HepG2 (cell line): Measurements from ENCODE around the gene KATNBL1. TPM values are rescaled to one million over a fixed set of nuclear protein-coding genes. Genes with fewer than 3 reads are reported as not detected.

Experiments
- ATAC-seq: fragments of 200-7000 bp; cut with Tn5 transposase; 3 replicates; pipeline ENCODE4 v1.9.1; 2020; ENCODE audit warnings: mild to moderate bottlenecking, moderate library complexity
- BruUV-seq: library from RNA; stranded (reverse); fragments of 400-500 nt; replicated peaks from 2 replicates; lab custom pipeline; 2021; lab: Mats Ljungman, UMichigan
- CTCF ChIA-PET: fragments of 300-600 bp; formaldehyde crosslinking; extraction: SDS; loops from one replicate; lab custom pipeline; 2021; ENCODE audit warnings: low total read pairs, inconsistent platforms, low intra/inter-chr PET ratio; lab: Yijun Ruan, JAX
- POLR2A ChIA-PET: fragments of 350-600 bp; sonication (Branson Sonifier 250); formaldehyde crosslinking; loops from one replicate; lab custom pipeline; 2020; ENCODE audit warnings: antibody characterized with exemption, inconsistent platforms; lab: Yijun Ruan, JAX
- DNase-seq: peaks from one replicate; pipeline ENCODE4 v3.0.0-alpha.2; 2015; ENCODE audit warnings: low spot score
- FAIRE-seq: peaks from 3 replicates; lab custom pipeline; 2011; peaks lifted over from hg19 to GRCh38; lab: Jason Lieb, UNC
- H2AFZ ChIP-seq: one replicate; pipeline ENCODE4 v1.6.1; 2011; ENCODE audit warnings: low read length, inconsistent platforms
- H3K27ac ChIP-seq: fragments of 300-600 bp; 3 replicates; pipeline ENCODE4 v1.8.0; 2011; ENCODE audit warnings: mixed run types, mild to moderate bottlenecking, mixed read lengths, low read length, inconsistent platforms; ENCODE audit not compliant: insufficient read depth; ENCODE audit errors: extremely low read length
- H3K27me3 ChIP-seq, 2 experiments: fragments of 200-600 bp in 1 of 2; 2 replicates in 1 of 2; 3 replicates in 1 of 2; pipeline versions ENCODE4 v1.6.0 to v1.8.0; 2011; ENCODE audit warnings: low read length in 2 of 2, mild to moderate bottlenecking in 2 of 2, moderate library complexity in 2 of 2, inconsistent platforms in 1 of 2; ENCODE audit not compliant: insufficient read depth in 2 of 2, control insufficient read depth in 1 of 2
- H3K36me3 ChIP-seq, 2 experiments: fragments of 200-600 bp in 1 of 2; replicated peaks in 1 of 2; 2 replicates in 1 of 2; 3 replicates in 1 of 2; pipeline versions ENCODE4 v1.5.1 to v1.8.0; 2011; ENCODE audit warnings: low read length in 2 of 2, inconsistent platforms in 1 of 2; ENCODE audit not compliant: insufficient read depth in 2 of 2, control insufficient read depth in 1 of 2
- H3K4me1 ChIP-seq: 2 replicates; pipeline ENCODE4 v1.5.1; 2012; ENCODE audit warnings: low read length, inconsistent platforms; ENCODE audit not compliant: insufficient read depth
- H3K4me2 ChIP-seq: 2 replicates; pipeline ENCODE4 v1.6.0; 2011; ENCODE audit warnings: low read depth, low read length, inconsistent platforms
- H3K4me3 ChIP-seq, 3 experiments: fragments of 200-600 bp in 1 of 3; sonication (generic), shearing (Covaris generic) in 1 of 3; replicated peaks in 1 of 3; 2 replicates each; pipeline ENCODE4 v1.5.1; 2011 to 2016; ENCODE audit warnings: low read length in 3 of 3, inconsistent platforms in 2 of 3, low read depth in 2 of 3, mild to moderate bottlenecking in 2 of 3, control low read depth in 1 of 3, mixed read lengths in 1 of 3; ENCODE audit not compliant: insufficient read depth in 1 of 3
- H3K79me2 ChIP-seq: one replicate; pipeline ENCODE4 v1.6.1; 2011; ENCODE audit warnings: low read length, inconsistent platforms; ENCODE audit not compliant: insufficient read depth
- H3K9ac ChIP-seq: 2 replicates; pipeline ENCODE4 v1.6.0; 2011; ENCODE audit warnings: mild to moderate bottlenecking, low read depth, low read length, inconsistent platforms; ENCODE audit not compliant: insufficient read depth
- H3K9me3 ChIP-seq: 2 replicates; pipeline ENCODE4 v1.5.1; 2012; ENCODE audit warnings: mild to moderate bottlenecking, low read length
- H4K20me1 ChIP-seq: 2 replicates; pipeline ENCODE4 v1.6.0; 2011; ENCODE audit warnings: inconsistent platforms, mild to moderate bottlenecking, low read length, moderate library complexity; ENCODE audit not compliant: insufficient read depth
- BRD4 ChIP-seq: sonication (generic); formaldehyde crosslinking; IDR thresholded peaks from 2 replicates; pipeline ENCODE4 v1.4.0; 2020; ENCODE audit warnings: missing genetic modification reagents
- CTCF ChIP-seq: sonication (generic); formaldehyde crosslinking; IDR thresholded peaks from 2 replicates; pipeline ENCODE4 v1.5.0; 2020; ENCODE audit warnings: mild to moderate bottlenecking, missing genetic modification reagents, moderate library complexity
- ESRRA ChIP-seq: sonication (generic); formaldehyde crosslinking; IDR thresholded peaks from 2 replicates; pipeline ENCODE4 v1.5.1; 2020; ENCODE audit warnings: mild to moderate bottlenecking, low read depth, missing genetic modification reagents
- JDP2 ChIP-seq: sonication (generic); formaldehyde crosslinking; IDR thresholded peaks from 2 replicates; pipeline ENCODE4 v1.8.1; 2022; ENCODE audit warnings: missing genetic modification reagents, borderline replicate concordance
- KDM6A ChIP-seq: IDR thresholded peaks from 2 replicates; pipeline ENCODE4 v1.6.1; 2016; ENCODE audit warnings: low read depth
- MXD3 ChIP-seq: IDR thresholded peaks from 2 replicates; pipeline ENCODE4 v1.6.1; 2016; ENCODE audit warnings: mild to moderate bottlenecking, missing biosample characterization, missing genetic modification reagents
- MYC ChIP-seq: sonication (generic); formaldehyde crosslinking; IDR thresholded peaks from 2 replicates; pipeline ENCODE4 v1.9.0; 2021; ENCODE audit warnings: missing genetic modification reagents, borderline replicate concordance
- PAWR ChIP-seq: sonication (generic); formaldehyde crosslinking; IDR thresholded peaks from 2 replicates; pipeline ENCODE4 v1.4.0; 2020; ENCODE audit warnings: missing genetic modification reagents, mild to moderate bottlenecking, borderline replicate concordance
- PLSCR1 ChIP-seq: sonication (generic); formaldehyde crosslinking; IDR thresholded peaks from 2 replicates; pipeline ENCODE4 v1.5.0; 2020; ENCODE audit warnings: missing genetic modification reagents, mild to moderate bottlenecking, borderline replicate concordance
- ZC3H4 ChIP-seq: sonication (generic); formaldehyde crosslinking; IDR thresholded peaks from 2 replicates; pipeline ENCODE4 v1.4.0; 2020; ENCODE audit warnings: missing genetic modification reagents, borderline replicate concordance
- ZNF232 ChIP-seq: sonication (generic); formaldehyde crosslinking; IDR thresholded peaks from 2 replicates; pipeline ENCODE4 v1.4.0; 2020; ENCODE audit warnings: missing genetic modification reagents, borderline replicate concordance
- ZNF564 ChIP-seq: sonication (generic); formaldehyde crosslinking; IDR thresholded peaks from 2 replicates; pipeline ENCODE4 v1.8.1; 2023; ENCODE audit warnings: mild to moderate bottlenecking, missing genetic modification reagents
- ZNF724P ChIP-seq: sonication (generic); formaldehyde crosslinking; IDR thresholded peaks from 2 replicates; pipeline ENCODE4 v1.8.0; 2022; ENCODE audit warnings: missing genetic modification reagents, borderline replicate concordance
- ZNF83 ChIP-seq: sonication (generic); formaldehyde crosslinking; IDR thresholded peaks from 2 replicates; pipeline ENCODE4 v1.4.0; 2020; ENCODE audit warnings: missing genetic modification reagents, mild to moderate bottlenecking, borderline replicate concordance
- ZSCAN21 ChIP-seq: sonication (generic); formaldehyde crosslinking; IDR thresholded peaks from 2 replicates; pipeline ENCODE4 v1.8.0; 2022; ENCODE audit warnings: mild to moderate bottlenecking, missing genetic modification reagents, moderate library complexity, borderline replicate concordance
- in situ Hi-C: cut with HindIII; loops from 2 replicates; pipeline ENCODE4 v1.10.0; 2017; ENCODE audit warnings: low pct_unique_long_range_greater_than_20kb; ENCODE audit not compliant: extremely low pct_ligation_motif_present
- intact Hi-C: fragments of 100-400 bp; cut with micrococcal nuclease; formaldehyde crosslinking; loops from one replicate; pipeline ENCODE4 v1.10.0; 2022; ENCODE audit not compliant: unreplicated experiment
- polyA plus RNA-seq, 8 experiments: library from polyadenylated mRNA; depleted of rRNA in 3 of 8; stranded (reverse) in 7 of 8; unstranded in 1 of 8; fragments of >200 nt; fragmentation: Illumina TruSeq in 4 of 8; extraction: Trizol in 4 of 8; gene quantifications; 2 replicates each; pipeline versions ENCODE4 v1.2.1 to v1.2.3, GENCODE V29; 2011 to 2016; ENCODE audit warnings: low read depth in 4 of 8, missing spikeins in 1 of 8, mixed read lengths in 1 of 8; ENCODE audit not compliant: insufficient read depth in 1 of 8
- total RNA-seq, 5 experiments: library from RNA; depleted of rRNA; stranded (reverse); fragments of >200 nt; fragmentation: Illumina TruSeq; extraction: Trizol; gene quantifications; 2 replicates each; pipeline ENCODE4 v1.2.3, GENCODE V29; 2016; ENCODE audit warnings: low read depth in 1 of 5
- TF ChIP-seq, protein P1 (sequence below): IDR thresholded peaks from 2 replicates; pipeline ENCODE4 v1.6.1; 2016
- TF ChIP-seq, protein P2 (sequence below): sonication (generic); formaldehyde crosslinking; IDR thresholded peaks from 2 replicates; pipeline ENCODE4 v1.5.0; 2020; ENCODE audit warnings: missing genetic modification reagents, mild to moderate bottlenecking, borderline replicate concordance

The KATNBL1 gene
- total and polyA plus RNA-seq, 2 of the 13 experiments (the other 11 are each of a cell fraction or from before 2014, with no cell fraction given), result 23.4 to 42.8 TPM

- Histone ChIP-seq H2AFZ (no peak overlapping the region), H3K27ac (no peak overlapping the region), H4K20me1 (no peaks in the 10 kb centered on the region), H3K9me3 (no peaks in the 10 kb centered on the region), H3K4me1 (peaks cover 11% of the 10 kb centered on the region; the same call in 1 of the 2 replicates), H3K4me2 (no peak overlapping the region), H3K4me3 (no peak overlapping the region), H3K36me3 (no peaks in the 10 kb centered on the region), H3K9ac (no peak overlapping the region), H3K27me3 (no peaks in the 10 kb centered on the region), H3K79me2 (no peaks in the 10 kb centered on the region)
- no peak for TF ChIP-seq ZNF83 (CRISPR knock-in tag)
- TF ChIP-seq, protein P1, sequence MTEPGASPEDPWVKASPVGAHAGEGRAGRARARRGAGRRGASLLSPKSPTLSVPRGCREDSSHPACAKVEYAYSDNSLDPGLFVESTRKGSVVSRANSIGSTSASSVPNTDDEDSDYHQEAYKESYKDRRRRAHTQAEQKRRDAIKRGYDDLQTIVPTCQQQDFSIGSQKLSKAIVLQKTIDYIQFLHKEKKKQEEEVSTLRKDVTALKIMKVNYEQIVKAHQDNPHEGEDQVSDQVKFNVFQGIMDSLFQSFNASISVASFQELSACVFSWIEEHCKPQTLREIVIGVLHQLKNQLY, result no peak
- TF ChIP-seq KDM6A (CRISPR knock-in tag), result no peak
- TF ChIP-seq BRD4 (CRISPR knock-in tag), result no peak
- no peak for TF ChIP-seq ZC3H4 (CRISPR knock-in tag)
- TF ChIP-seq, protein P2, sequence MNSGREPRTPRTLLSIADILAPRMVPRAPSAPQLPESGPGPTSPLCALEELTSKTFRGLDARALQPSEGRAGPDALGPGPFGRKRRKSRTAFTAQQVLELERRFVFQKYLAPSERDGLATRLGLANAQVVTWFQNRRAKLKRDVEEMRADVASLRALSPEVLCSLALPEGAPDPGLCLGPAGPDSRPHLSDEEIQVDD, result no peak
- TF ChIP-seq MXD3, result no peak
- no peak for TF ChIP-seq PLSCR1 (CRISPR knock-in tag)
- no peak for TF ChIP-seq ZNF724P (CRISPR knock-in tag)
- TF ChIP-seq CTCF (CRISPR knock-in tag), result no peak
- no peak for TF ChIP-seq ZNF232 (CRISPR knock-in tag)
- TF ChIP-seq MYC (CRISPR knock-in tag), result no peak
- TF ChIP-seq ESRRA (CRISPR knock-in tag), result no peak
- no peak for TF ChIP-seq ZSCAN21 (CRISPR knock-in tag)
- no peak for TF ChIP-seq ZNF564 (CRISPR knock-in tag)
- no peak for TF ChIP-seq PAWR
- TF ChIP-seq JDP2 (CRISPR knock-in tag), result no peak
- in situ Hi-C loops, result no loop called here
- DNase-seq (no peak), ATAC-seq (no peak), FAIRE-seq (no peak)
- POLR2A ChIA-PET, result no interaction called here
- CTCF ChIA-PET, result no interaction called here
- intact Hi-C loops, result no loop called here
- BruUV-seq, result no TSS peak
These were observed 83.4 kb downstream of the KATNBL1 start for GRCh38 chr15:34126522-34126921.
